Measurements from ENCODE around the gene EVA1A.

DNA sequence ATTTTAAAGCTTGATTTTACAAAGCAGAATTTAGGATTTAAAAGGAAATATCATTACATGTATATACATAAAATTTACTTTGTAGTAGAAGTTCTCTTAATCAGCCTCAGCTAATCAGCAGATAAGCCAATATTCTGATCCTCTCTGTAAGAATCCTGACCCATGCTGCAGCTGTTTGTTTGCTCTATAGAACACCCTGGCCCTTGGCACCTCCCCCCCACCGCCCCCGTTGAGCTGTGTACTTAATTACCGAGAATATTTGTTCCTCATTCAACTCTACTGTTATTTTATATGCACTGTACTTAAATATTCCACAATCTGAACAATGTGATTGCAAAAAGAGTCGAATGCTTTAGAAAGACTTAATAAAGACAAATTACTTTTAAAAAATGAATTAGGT is 98.0 kb downstream of the EVA1A start:
- TF ChIP-seq, protein P1, sequence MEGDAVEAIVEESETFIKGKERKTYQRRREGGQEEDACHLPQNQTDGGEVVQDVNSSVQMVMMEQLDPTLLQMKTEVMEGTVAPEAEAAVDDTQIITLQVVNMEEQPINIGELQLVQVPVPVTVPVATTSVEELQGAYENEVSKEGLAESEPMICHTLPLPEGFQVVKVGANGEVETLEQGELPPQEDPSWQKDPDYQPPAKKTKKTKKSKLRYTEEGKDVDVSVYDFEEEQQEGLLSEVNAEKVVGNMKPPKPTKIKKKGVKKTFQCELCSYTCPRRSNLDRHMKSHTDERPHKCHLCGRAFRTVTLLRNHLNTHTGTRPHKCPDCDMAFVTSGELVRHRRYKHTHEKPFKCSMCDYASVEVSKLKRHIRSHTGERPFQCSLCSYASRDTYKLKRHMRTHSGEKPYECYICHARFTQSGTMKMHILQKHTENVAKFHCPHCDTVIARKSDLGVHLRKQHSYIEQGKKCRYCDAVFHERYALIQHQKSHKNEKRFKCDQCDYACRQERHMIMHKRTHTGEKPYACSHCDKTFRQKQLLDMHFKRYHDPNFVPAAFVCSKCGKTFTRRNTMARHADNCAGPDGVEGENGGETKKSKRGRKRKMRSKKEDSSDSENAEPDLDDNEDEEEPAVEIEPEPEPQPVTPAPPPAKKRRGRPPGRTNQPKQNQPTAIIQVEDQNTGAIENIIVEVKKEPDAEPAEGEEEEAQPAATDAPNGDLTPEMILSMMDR (conservative IDR thresholded peaks at IDR 0.05) = no peak
- TF ChIP-seq EZH2 (IDR thresholded peaks at IDR 0.05; ENCODE audit: low read depth) = no peak
